Measurements from ENCODE around the gene WDR81. TPM values are rescaled to one million over a fixed set of nuclear protein-coding genes. Genes with fewer than 3 reads are reported as not detected.

Gene WDR81
- total and polyA plus RNA-seq, 8 donors, result 9.3 to 56.5 (median 13.6) TPM

DNA sequence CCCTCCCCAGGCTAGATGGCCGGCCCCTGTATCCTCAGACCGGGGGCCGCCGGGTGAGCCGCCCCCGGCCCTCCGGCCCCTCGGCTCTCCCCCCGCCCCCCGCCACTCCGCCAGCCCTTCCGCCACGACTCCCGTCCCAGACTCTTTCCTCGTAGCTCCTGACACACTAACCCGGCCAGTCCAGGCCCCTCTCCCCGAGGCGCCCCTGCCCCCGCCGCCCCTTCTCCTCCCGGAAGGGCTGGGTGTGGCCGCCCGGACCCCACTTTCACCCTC, 8.8 kb upstream of the WDR81 start:
- H3K4me1 ChIP-seq, result peaks cover 44 to 69% (median 58%) of the 10 kb centered on the region in 4 donors
- intact Hi-C loops (cut with DNase I; ENCODE audit: low total_unique reads), result no loop called here
- TF ChIP-seq POLR2A (IDR thresholded peaks at IDR 0.05), result no peak
- TF ChIP-seq POLR2AphosphoS5 (IDR thresholded peaks at IDR 0.05), result no peak
- TF ChIP-seq EP300 (IDR thresholded peaks at IDR 0.05), result no peak
- TF ChIP-seq, protein P1, sequence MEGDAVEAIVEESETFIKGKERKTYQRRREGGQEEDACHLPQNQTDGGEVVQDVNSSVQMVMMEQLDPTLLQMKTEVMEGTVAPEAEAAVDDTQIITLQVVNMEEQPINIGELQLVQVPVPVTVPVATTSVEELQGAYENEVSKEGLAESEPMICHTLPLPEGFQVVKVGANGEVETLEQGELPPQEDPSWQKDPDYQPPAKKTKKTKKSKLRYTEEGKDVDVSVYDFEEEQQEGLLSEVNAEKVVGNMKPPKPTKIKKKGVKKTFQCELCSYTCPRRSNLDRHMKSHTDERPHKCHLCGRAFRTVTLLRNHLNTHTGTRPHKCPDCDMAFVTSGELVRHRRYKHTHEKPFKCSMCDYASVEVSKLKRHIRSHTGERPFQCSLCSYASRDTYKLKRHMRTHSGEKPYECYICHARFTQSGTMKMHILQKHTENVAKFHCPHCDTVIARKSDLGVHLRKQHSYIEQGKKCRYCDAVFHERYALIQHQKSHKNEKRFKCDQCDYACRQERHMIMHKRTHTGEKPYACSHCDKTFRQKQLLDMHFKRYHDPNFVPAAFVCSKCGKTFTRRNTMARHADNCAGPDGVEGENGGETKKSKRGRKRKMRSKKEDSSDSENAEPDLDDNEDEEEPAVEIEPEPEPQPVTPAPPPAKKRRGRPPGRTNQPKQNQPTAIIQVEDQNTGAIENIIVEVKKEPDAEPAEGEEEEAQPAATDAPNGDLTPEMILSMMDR (IDR thresholded peaks at IDR 0.05), result no peak

GRCh38 chr17:1716076-1716911, 8.2 kb upstream of the WDR81 start:
- peaks cover 46 to 67% (median 57%) of the 10 kb centered on the region in 4 donors for H3K4me1 ChIP-seq
- no peaks in the 10 kb centered on the region for H3K9me3 ChIP-seq
- peak overlapping the region; percentile 81 to 100 (median 91) for H3K4me3 ChIP-seq
- H3K36me3 ChIP-seq, result peaks cover 18 to 29% (median 26%) of the 10 kb centered on the region in 4 donors
- H3K27ac ChIP-seq, result peak overlapping the region; percentile 99 to 100 (median 100)
- TF ChIP-seq POLR2A (IDR thresholded peaks at IDR 0.05) (peak in 2 of 4 donors; percentile 98 to 99), EP300 (IDR thresholded peaks at IDR 0.05) (peak; percentile 50), POLR2AphosphoS5 (IDR thresholded peaks at IDR 0.05) (peak; percentile 100)
- TF ChIP-seq, protein P1 (IDR thresholded peaks at IDR 0.05), result peak in 1 of 7 experiments; percentile 14
- H3K27me3 ChIP-seq, result no peaks in the 10 kb centered on the region
- 0% methylated on average over 48 to 70 of the region's 70 CpGs for WGBS, 5 donors
- peak; percentile 100 for DNase-seq
- intact Hi-C loops (cut with DNase I; ENCODE audit: low total_unique reads), result no loop called here

More for the DNA sequence above, 8.8 kb upstream of the WDR81 start:
- Histone ChIP-seq H3K9me3 (no peaks in the 10 kb centered on the region), H3K36me3 (peaks cover 18 to 29% (median 26%) of the 10 kb centered on the region in 4 donors), H3K27ac (peak overlapping the region; percentile 99 to 100 (median 100)), H3K4me3 (peak overlapping the region; percentile 81 to 100 (median 91)), H3K27me3 (no peaks in the 10 kb centered on the region)
- WGBS, 5 donors, result 0 to 3% (median 1%) methylated on average over 7 to 23 of the region's 23 CpGs
- DNase-seq, result no peak

DNA sequence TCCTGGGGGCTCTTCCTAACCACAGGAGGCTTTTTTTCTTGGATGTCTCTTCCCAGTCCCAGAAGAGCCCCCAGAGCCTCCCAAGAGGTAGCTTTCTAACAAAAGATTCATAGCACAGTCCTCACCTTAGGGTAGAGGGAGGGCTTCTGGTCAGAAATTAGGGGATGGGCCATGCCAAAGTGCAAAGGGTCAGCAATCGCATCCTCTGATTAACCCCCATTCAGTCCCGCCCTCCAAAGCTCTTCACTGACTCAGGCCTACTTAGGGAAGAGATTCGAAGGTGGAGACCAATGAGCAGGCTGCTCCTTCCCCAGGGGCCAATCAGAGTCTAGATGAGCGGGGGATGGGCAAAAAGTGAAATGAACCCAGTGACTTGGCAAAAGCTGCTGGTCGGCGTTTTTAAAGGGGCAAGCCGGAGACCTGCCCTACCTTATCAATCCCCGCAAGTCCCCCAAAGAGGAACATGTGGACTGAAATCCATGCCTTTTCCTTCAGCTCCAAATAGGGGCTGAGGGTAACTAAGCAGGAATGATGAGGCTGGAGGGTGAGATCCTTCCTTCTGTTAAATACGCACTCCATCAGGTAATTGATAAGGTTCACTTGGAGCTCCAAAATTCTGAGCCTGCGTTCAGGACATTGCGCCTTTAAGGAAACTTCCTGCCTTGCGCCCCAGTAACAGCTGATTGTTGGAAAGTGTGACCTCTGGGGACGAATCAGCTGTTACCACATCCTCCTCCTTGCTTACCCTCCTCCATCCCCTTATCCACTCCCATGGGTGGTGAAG, 7.4 kb upstream of the WDR81 start:
- peaks cover 43 to 60% (median 56%) of the 10 kb centered on the region in 4 donors for H3K4me1 ChIP-seq
- intact Hi-C loops (cut with DNase I; ENCODE audit: low total_unique reads), result no loop called here

More for the DNA sequence above, 7.4 kb upstream of the WDR81 start:
- peaks cover 17 to 22% (median 21%) of the 10 kb centered on the region in 4 donors for H3K36me3 ChIP-seq
- peak overlapping the region; percentile 97 to 100 (median 100) for H3K27ac ChIP-seq
- WGBS, 5 donors, result 0% methylated on average over 13 of the region's 13 CpGs
- peak overlapping the region; percentile 45 to 89 (median 65) for H3K4me3 ChIP-seq
- TF ChIP-seq POLR2A (IDR thresholded peaks at IDR 0.05) (peak in 2 of 4 donors; percentile 7 to 18), POLR2AphosphoS5 (IDR thresholded peaks at IDR 0.05) (peak; percentile 92 to 94 (median 93)), EP300 (IDR thresholded peaks at IDR 0.05) (peak; percentile 38)
- TF ChIP-seq, protein P1 (IDR thresholded peaks at IDR 0.05), result no peak
- peak; percentile 93 to 98 for DNase-seq
- H3K27me3 ChIP-seq, result no peaks in the 10 kb centered on the region
- H3K9me3 ChIP-seq, result no peaks in the 10 kb centered on the region

Data from stomach (tissue), 9 donors.